Hepatocyte (in vitro differentiated cells): Measurements from ENCODE around the gene GDNF. TPM values are rescaled to one million over a fixed set of nuclear protein-coding genes. Genes with fewer than 3 reads are reported as not detected.

Experiments used
- DNase-seq: peaks from one replicate; pipeline ENCODE4 v3.0.0-alpha.2; 2016; ENCODE audit warnings: low spot score
- H2AFZ ChIP-seq: fragments of 200-600 bp; sonication (generic); 2 replicates; pipeline ENCODE4 v1.6.0; 2016; ENCODE audit warnings: antibody characterized with exemption, mild to moderate bottlenecking
- H3K27ac ChIP-seq: fragments of 200-600 bp; sonication (generic); 2 replicates; pipeline ENCODE4 v1.5.1; 2016; ENCODE audit warnings: mild to moderate bottlenecking
- H3K27me3 ChIP-seq: fragments of 200-600 bp; sonication (generic); 2 replicates; pipeline ENCODE4 v1.6.1; 2016
- H3K36me3 ChIP-seq: fragments of 200-600 bp; sonication (generic); replicated peaks from 2 replicates; pipeline ENCODE4 v1.5.1; 2016; ENCODE audit warnings: low read depth; ENCODE audit not compliant: insufficient read depth
- H3K4me1 ChIP-seq: fragments of 200-600 bp; sonication (generic); 2 replicates; pipeline ENCODE4 v1.5.1; 2016; ENCODE audit warnings: mild to moderate bottlenecking, moderate library complexity; ENCODE audit not compliant: insufficient read depth
- H3K4me2 ChIP-seq: fragments of 200-600 bp; sonication (generic); 2 replicates; pipeline ENCODE4 v1.6.0; 2016
- H3K4me3 ChIP-seq: fragments of 200-600 bp; sonication (generic); 2 replicates; pipeline ENCODE4 v1.5.1; 2016; ENCODE audit warnings: mild to moderate bottlenecking
- H3K79me2 ChIP-seq: fragments of 200-600 bp; sonication (generic); 2 replicates; pipeline ENCODE4 v1.6.0; 2017; ENCODE audit warnings: mild to moderate bottlenecking
- H3K9me2 ChIP-seq: fragments of 200-600 bp; sonication (generic); replicated peaks from 2 replicates; pipeline ENCODE4 v1.6.0; 2017; ENCODE audit warnings: mild to moderate bottlenecking; ENCODE audit not compliant: insufficient read depth
- H3K9me3 ChIP-seq: fragments of 200-600 bp; sonication (generic); 2 replicates; pipeline ENCODE4 v1.5.1; 2016; ENCODE audit warnings: low read depth, mild to moderate bottlenecking
- H4K20me1 ChIP-seq: fragments of 200-600 bp; sonication (generic); 2 replicates; pipeline ENCODE4 v1.6.0; 2016; ENCODE audit warnings: mild to moderate bottlenecking; ENCODE audit not compliant: insufficient read depth, poor library complexity, severe bottlenecking
- CTCF ChIP-seq: fragments of 200-600 bp; sonication (generic); IDR thresholded peaks from 2 replicates; pipeline ENCODE4 v1.5.1; 2016; ENCODE audit warnings: antibody characterized with exemption, mild to moderate bottlenecking; ENCODE audit not compliant: poor library complexity
- EZH2 ChIP-seq: fragments of 200-600 bp; sonication (generic); IDR thresholded peaks from 2 replicates; pipeline ENCODE4 v1.6.1; 2016; ENCODE audit warnings: antibody characterized with exemption, mild to moderate bottlenecking, borderline replicate concordance
- EZH2phosphoT487 ChIP-seq: fragments of 200-600 bp; sonication (generic); IDR thresholded peaks from one replicate; pipeline ENCODE4 v1.6.1; 2018; ENCODE audit warnings: antibody characterized with exemption, mild to moderate bottlenecking, low read depth, moderate library complexity; ENCODE audit not compliant: unreplicated experiment, severe bottlenecking
- WGBS: methylation state at CpG from one replicate; pipeline ENCODE4 v1.1.6; 2016; ENCODE audit warnings: low lambda C conversion rate; ENCODE audit errors: missing lambda C conversion rate; 5-methylcytosine and 5-hydroxymethylcytosine counted together
- polyA plus RNA-seq: library from polyadenylated mRNA; unstranded; fragments of >200 nt; fragmentation: Nextera tagmentation; extraction: Ambion mirVana; gene quantifications from 2 replicates; pipeline ENCODE4 v1.2.1, GENCODE V29; 2016
- total RNA-seq: library from RNA; depleted of rRNA; stranded (reverse); fragments of >200 nt; gene quantifications from 2 replicates; pipeline ENCODE4 v1.2.3, GENCODE V29; 2014

GDNF gene
- total and polyA plus RNA-seq, 2 experiments from 2014 or later: 0.19 to 1.1 TPM

DNA sequence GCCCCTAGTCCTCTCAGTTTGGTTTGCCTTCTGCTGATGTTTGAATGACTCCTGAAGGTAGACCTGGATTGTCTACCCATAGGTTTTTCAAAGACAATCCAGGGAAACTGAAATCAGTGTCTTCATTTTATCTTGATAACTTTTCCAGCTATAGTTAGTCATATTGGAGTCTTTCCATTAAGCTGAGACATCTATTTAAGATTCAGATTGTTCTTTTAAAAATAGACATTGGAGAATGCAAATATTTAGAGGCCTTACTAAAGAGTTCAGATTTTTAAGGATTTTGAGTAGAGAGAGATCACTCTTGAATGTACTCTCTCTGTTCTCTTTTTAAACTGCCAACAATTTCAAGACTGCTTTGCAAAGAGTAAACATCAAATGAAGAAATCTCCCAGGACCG is 69.1 kb downstream of the GDNF start:
- 80% methylated on average over 1 of the region's 1 CpG for WGBS
- H2AFZ ChIP-seq: no peak overlapping the region
- no peak for TF ChIP-seq EZH2phosphoT487
- TF ChIP-seq CTCF: no peak
- no peak for TF ChIP-seq EZH2

DNA sequence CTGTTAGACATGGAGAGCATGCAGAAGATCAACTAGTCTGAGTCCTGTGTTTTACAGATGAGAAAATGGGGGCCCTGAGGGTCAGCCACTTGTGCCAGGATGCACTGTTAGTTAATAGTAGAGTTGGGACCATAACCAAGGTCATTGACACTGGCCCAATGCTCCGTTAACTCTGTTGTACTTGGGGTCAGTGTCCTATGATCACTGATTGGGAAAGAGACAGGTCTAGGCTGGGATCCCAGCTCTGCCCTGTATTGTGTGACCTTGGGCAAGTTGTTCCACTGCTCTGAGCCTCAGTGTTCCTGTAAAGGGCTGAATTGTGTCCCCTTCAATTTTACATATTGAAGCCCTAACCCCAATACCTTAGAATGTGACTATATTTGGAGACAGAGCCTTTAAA is 70.0 kb downstream of the GDNF start:
- DNase-seq: no peak
- Histone ChIP-seq H3K4me3 (no peak overlapping the region), H3K27me3 (no peaks in the 10 kb centered on the region), H2AFZ (no peak overlapping the region), H3K36me3 (no peaks in the 10 kb centered on the region), H3K9me2 (no peaks in the 10 kb centered on the region), H3K27ac (no peak overlapping the region), H4K20me1 (no peaks in the 10 kb centered on the region), H3K4me1 (no peaks in the 10 kb centered on the region), H3K4me2 (no peak overlapping the region), H3K79me2 (no peaks in the 10 kb centered on the region), H3K9me3 (no peaks in the 10 kb centered on the region)
- no peak for TF ChIP-seq EZH2phosphoT487
- TF ChIP-seq EZH2: no peak
- TF ChIP-seq CTCF: no peak
- WGBS: 78% methylated on average over 1 of the region's 1 CpG

More for the DNA sequence above, 69.1 kb downstream of the GDNF start:
- no peaks in the 10 kb centered on the region for H3K36me3 ChIP-seq
- no peaks in the 10 kb centered on the region for H4K20me1 ChIP-seq
- no peaks in the 10 kb centered on the region for H3K9me2 ChIP-seq
- H3K9me3 ChIP-seq: no peaks in the 10 kb centered on the region
- H3K79me2 ChIP-seq: no peaks in the 10 kb centered on the region
- H3K27ac ChIP-seq: no peak overlapping the region
- H3K4me2 ChIP-seq: no peak overlapping the region
- no peaks in the 10 kb centered on the region for H3K27me3 ChIP-seq
- no peak for DNase-seq
- H3K4me3 ChIP-seq: no peak overlapping the region
- H3K4me1 ChIP-seq: no peaks in the 10 kb centered on the region

GRCh38 chr5:37769108-37769507 is 70.7 kb downstream of the GDNF start:
- Histone ChIP-seq H3K9me2 (no peaks in the 10 kb centered on the region), H3K27me3 (no peaks in the 10 kb centered on the region), H3K4me3 (no peak overlapping the region), H2AFZ (no peak overlapping the region), H3K79me2 (no peaks in the 10 kb centered on the region), H3K4me1 (no peaks in the 10 kb centered on the region), H3K27ac (no peak overlapping the region), H4K20me1 (no peaks in the 10 kb centered on the region), H3K4me2 (no peak overlapping the region), H3K9me3 (no peaks in the 10 kb centered on the region), H3K36me3 (no peaks in the 10 kb centered on the region)
- WGBS: 86% methylated on average over 4 of the region's 4 CpGs
- TF ChIP-seq EZH2phosphoT487: no peak
- no peak for TF ChIP-seq EZH2
- TF ChIP-seq CTCF: no peak
- DNase-seq: no peak

- no peaks in the 10 kb centered on the region for H3K9me2 ChIP-seq
- no peaks in the 10 kb centered on the region for H3K27me3 ChIP-seq
- H3K9me3 ChIP-seq: no peaks in the 10 kb centered on the region
- H3K4me3 ChIP-seq: no peak overlapping the region
- H2AFZ ChIP-seq: no peak overlapping the region
- H4K20me1 ChIP-seq: no peaks in the 10 kb centered on the region
- no peak for DNase-seq
- no peaks in the 10 kb centered on the region for H3K4me1 ChIP-seq
- H3K4me2 ChIP-seq: no peak overlapping the region
- H3K36me3 ChIP-seq: no peaks in the 10 kb centered on the region
- H3K79me2 ChIP-seq: no peaks in the 10 kb centered on the region
- H3K27ac ChIP-seq: peak overlapping the region; percentile 45
- TF ChIP-seq EZH2phosphoT487 (no peak), EZH2 (no peak), CTCF (no peak)
Observed at GRCh38 chr5:37768371-37768770, 71.5 kb downstream of the GDNF start.
